ENCODE measurements around the gene GAST.

GRCh38 chr17:41678411-41678906, 33.7 kb upstream of the GAST start:
- TF ChIP-seq, protein P1, sequence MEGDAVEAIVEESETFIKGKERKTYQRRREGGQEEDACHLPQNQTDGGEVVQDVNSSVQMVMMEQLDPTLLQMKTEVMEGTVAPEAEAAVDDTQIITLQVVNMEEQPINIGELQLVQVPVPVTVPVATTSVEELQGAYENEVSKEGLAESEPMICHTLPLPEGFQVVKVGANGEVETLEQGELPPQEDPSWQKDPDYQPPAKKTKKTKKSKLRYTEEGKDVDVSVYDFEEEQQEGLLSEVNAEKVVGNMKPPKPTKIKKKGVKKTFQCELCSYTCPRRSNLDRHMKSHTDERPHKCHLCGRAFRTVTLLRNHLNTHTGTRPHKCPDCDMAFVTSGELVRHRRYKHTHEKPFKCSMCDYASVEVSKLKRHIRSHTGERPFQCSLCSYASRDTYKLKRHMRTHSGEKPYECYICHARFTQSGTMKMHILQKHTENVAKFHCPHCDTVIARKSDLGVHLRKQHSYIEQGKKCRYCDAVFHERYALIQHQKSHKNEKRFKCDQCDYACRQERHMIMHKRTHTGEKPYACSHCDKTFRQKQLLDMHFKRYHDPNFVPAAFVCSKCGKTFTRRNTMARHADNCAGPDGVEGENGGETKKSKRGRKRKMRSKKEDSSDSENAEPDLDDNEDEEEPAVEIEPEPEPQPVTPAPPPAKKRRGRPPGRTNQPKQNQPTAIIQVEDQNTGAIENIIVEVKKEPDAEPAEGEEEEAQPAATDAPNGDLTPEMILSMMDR (IDR thresholded peaks at IDR 0.05) = no peak
- no peak for TF ChIP-seq POLR2A (IDR thresholded peaks at IDR 0.05)

Measured in esophagus squamous epithelium (tissue), 4 donors.